Bone marrow (tissue), 2 donors: ENCODE results near the gene IRX6.

ENCODE experiments used
- DNase-seq, 2 donors: peaks; one replicate each; lab custom pipeline; 2025; lab: John Stamatoyannopoulos, UW

IRX6 gene

GRCh38 chr16:55323637-55324271 lies at the start of gene IRX6:
Gene IRX6 (plus strand): TSS chr16:55324203. CDS start chr16:55325092, 889 bp downstream.
- no peak for DNase-seq

GRCh38 chr16:55274391-55274790 lies 49.6 kb upstream of the IRX6 start:
- no peak for DNase-seq

- no peak for DNase-seq
These were observed 48.8 kb upstream of the IRX6 start for GRCh38 chr16:55275167-55275566.

- DNase-seq, result no peak
These were observed 48.1 kb upstream of the IRX6 start for GRCh38 chr16:55275869-55276268.

- DNase-seq, result no peak
These were observed 46.5 kb upstream of the IRX6 start for GRCh38 chr16:55277536-55277935.

- DNase-seq, result no peak
These were observed 44.4 kb upstream of the IRX6 start for GRCh38 chr16:55279598-55279997.

- DNase-seq, result no peak
These were observed 43.4 kb upstream of the IRX6 start for GRCh38 chr16:55280587-55280986.

GRCh38 chr16:55282441-55282840 lies 41.6 kb upstream of the IRX6 start:
- no peak for DNase-seq

GRCh38 chr16:55283812-55284717 lies 39.9 kb upstream of the IRX6 start:
- no peak for DNase-seq

- no peak for DNase-seq
These were observed 39.3 kb upstream of the IRX6 start for GRCh38 chr16:55284718-55285099.

- DNase-seq, result no peak
These were observed 38.4 kb upstream of the IRX6 start for GRCh38 chr16:55285586-55285985.

- no peak for DNase-seq
These were observed 34.6 kb upstream of the IRX6 start for GRCh38 chr16:55289353-55289752.

- no peak for DNase-seq
These were observed 32.2 kb upstream of the IRX6 start for GRCh38 chr16:55291847-55292246.

- no peak for DNase-seq
These were observed 31.5 kb upstream of the IRX6 start for GRCh38 chr16:55292491-55292890.

- DNase-seq, result no peak
These were observed 29.9 kb upstream of the IRX6 start for GRCh38 chr16:55294129-55294528.

- DNase-seq, result no peak
These were observed 29.1 kb upstream of the IRX6 start for GRCh38 chr16:55294931-55295342.

- no peak for DNase-seq
These were observed 26.7 kb upstream of the IRX6 start for GRCh38 chr16:55297062-55297909.

- DNase-seq, result no peak
These were observed 26.0 kb upstream of the IRX6 start for GRCh38 chr16:55297910-55298479.

GRCh38 chr16:55301385-55302008 lies 22.5 kb upstream of the IRX6 start:
- no peak for DNase-seq

GRCh38 chr16:55302635-55303034 lies 21.4 kb upstream of the IRX6 start:
- no peak for DNase-seq

GRCh38 chr16:55308973-55309372 lies 15.0 kb upstream of the IRX6 start:
- DNase-seq, result no peak

- DNase-seq, result no peak
These were observed 1.7 kb upstream of the IRX6 start for GRCh38 chr16:55322327-55322726.
